Right forelimb (tissue), 1 donor: ENCODE results near the gene RHEX.

Source experiments
- DNase-seq: peaks from one replicate; pipeline ENCODE4 v3.0.0-alpha.2; 2018

RHEX gene

DNA sequence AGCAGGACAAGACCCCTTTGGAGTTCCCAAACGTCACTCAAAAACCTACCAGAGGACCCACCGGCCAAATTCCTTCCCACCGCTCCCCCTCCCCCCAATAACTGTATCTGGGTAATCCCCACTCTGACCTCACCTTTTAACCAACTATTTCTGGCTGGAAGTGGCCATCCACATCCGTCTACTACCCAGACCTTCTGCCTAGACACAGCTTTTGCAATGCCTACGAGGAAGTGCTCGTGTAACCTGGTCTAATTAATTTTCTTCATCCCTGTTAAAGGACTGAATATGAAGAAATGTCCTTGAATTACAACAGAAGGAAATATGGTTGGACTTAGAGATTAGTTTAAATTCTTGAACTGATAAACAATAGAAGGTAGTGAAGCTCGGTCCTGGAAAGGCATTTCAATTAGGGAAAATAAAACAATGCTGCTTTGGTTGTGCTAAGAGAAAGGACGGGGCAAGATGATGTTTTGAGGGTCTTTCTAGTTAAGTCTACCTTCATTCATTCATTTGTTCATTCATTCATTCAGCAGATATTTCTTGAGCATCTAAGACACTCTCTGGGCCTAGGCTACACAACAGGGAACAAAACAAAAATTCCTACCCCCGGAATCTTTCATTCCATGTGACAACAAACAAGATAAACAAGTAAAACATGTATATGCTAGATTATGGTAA lies 45.4 kb downstream of the RHEX start:
- no peak for DNase-seq

DNA sequence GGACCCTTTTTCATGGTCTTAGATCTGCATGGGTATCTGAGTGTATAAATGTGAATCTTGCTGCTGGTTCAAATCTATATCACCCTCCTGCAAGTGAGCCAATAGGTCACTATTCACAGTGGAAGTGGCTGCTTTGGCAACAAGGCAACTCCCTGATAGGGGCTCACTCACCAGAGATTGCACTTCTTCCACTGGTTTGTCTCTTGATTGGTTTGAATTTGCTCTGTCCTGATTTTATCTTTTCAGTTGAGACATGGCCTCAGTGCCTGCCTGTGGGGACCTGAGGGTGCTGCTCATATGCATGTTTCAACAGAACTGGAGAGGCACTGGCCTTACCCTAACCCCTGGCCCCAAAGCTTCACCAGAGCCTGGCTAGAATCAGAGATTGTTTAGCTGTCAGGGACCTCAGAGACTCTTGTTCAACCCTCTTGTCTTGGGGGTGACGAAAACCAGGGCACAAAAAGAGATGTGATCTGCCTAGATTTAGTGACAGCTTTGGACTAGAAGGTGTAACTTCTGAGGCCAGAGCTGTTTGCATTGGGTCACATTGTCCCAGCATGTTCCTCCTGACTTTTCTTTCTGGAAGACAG lies 47.3 kb downstream of the RHEX start:
- DNase-seq = no peak

DNA sequence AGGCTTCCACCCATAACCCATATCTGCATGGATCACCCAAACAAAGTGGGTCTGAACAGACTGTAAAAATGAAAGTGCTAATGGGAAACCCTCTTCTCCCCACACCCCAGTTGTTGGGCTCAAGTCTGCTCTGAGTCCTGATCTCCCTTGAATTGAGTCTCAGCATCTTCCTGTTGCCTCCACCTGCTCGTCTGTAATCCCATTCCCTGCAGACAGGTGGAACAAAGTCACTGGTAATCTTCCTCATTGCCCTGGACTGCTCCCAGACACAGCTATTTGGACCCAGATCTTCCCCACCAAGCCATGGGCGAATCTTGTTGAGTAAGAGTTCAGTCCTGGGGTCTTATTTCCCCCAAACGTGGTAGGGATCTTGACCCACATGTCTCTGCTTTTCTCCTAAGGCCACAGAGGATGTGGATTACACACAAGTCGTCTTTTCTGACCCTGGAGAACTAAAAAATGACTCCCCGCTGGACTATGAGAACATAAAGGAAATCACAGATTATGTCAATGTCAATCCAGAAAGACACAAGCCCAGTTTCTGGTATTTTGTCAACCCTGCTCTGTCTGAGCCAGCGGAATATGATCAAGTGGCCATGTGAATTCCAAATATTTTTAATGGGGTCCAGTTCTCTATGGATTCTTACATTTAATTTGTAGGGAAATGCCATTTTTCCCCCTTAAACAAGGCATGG lies 48.5 kb downstream of the RHEX start:
- DNase-seq = no peak

DNA sequence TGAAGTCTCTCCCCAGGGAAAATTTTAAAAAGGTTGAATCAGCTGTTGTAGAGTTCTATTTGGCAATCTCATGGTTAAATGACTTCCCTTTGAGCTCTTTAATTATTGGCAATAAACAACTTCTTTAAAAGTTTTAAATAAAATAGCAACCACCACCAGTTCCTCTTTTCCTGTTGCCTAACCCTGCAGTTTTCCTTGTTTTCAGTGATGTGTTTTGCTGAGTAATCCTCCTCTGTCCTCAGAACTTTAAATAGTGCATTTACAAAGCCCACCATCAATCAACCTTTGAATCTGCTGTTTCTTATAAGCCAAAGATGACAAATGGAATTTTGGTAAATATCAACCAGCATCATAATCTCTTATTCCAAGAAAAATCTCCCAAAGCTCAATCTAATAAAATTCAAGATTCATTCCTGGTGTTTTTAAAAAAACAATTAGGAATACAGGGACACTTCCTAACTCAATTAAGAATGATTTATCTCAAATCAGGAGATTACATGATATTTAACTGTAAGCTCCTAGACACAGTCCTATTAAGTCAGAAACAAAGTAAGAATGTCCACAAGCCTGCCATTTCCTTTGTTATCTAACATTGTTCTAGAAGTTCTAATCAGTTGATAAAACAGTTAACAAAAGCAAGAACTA lies 49.4 kb downstream of the RHEX start:
- DNase-seq = no peak

DNA sequence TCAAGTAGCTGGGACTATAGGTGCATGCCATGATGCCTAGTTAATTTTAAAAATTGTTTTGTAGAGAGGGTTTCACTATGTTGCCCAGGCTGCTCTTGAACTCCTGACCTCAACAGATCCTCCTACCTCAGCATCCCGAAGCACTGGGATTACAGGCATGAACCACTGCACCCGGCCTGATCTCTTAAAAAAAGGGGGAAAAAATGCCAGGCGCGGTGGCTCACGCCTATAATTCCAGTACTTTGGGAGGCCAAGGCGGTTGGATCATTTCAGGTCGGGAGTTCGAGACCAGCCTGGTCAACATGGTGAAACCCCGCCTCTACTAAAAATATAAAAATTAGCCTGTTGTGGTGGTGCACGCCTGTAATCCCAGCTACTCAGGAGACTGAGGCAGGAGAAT lies 51.0 kb downstream of the RHEX start:
- no peak for DNase-seq

DNA sequence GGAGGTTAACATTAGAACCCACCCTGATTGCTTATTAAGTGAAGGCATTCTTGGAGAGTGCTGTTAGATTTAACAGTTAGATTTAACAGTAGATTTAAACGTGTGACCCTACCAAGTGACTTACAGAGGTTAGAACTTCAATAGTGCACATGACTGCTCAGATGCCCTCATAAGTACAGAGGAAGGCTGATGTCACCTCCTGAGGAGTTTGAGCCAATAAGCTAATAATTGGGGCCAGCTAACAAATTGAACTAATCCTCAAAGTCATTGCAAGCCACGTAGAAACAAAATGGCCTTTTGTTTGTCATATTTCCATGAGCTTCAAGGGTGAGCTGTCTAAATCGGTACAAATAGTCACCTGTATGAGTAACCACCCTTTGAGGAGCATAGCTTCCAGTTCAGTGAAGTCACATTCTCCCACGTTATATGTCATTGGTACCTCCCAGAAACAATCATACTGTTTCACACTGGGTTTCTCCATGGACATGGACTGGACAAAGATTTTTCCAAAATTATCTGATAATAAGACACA lies 52.6 kb downstream of the RHEX start:
- DNase-seq = no peak

DNA sequence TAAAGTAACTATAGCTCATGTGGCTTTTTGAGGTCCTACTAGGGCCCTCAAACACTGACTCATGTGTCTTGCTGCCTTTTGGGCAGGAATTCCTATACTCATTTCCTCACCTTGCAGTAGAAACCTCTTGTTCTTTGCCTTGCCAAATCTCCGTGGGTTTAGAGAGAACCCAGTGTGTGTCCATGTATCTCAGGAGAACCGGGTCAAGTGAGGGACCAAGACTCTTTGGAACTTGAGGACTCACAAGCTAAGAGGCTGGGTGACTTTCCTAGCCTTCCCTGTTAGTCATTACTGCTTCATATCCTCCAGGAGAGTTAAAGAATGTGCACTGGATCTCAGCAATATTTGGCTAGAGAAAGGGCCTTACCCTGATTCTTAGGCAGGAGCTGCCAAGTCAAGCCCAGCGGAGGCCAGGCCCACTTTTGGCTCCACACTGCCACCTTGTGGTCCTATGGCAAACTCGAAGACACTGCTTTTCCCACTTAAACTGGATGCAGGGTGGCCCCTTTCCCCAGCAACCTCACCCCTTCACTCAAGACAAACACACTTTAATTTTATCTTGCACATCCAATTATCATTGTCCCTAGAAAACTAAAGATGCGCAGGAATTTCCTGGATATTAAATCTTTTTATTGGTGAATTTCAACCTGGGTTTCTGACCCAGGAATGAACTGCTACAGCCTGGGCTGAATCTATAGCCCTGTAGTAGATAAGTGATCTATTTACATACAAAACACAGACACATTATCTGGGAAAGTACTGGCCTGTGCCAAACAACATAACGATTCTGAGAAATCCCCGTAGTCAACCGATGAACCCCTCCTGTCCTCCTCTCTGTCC lies 53.6 kb downstream of the RHEX start:
- DNase-seq = peak; percentile 88

DNA sequence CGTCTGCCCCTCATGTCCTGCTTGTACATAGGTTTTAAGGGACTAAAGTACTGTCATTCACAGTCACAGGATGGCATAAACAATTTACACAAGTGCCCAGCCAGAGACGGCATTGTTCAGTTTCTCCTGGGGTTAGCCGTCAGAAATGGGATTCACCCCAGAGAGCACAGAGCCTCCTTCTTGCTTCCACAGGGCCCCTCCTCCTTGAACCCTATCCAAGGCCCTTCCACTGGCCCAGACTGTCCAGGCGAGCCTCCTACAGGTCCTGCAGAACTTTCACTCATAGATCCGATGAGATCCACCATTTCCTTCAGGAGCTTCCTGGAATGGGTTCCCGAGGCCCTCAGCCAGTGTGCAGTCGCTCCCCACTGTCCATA lies 54.2 kb downstream of the RHEX start:
- no peak for DNase-seq

DNA sequence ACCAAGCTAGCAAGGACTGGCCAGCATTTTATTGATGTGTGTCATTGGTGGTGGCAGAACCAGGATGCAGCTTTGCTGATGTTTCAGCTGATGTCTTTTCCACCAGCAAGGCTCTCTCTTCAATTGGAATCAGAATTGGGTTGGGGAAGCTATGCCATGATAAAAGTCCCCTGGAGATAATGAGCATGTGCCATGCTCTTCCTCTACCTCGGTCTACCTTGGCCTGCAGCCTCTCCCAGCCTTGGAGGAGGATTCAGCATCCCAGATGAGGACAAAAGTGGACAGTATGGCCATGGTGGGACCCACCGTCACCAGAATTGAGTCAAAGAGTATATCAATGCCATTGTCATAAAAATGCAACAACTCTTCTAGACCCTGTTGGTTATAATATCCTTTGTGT lies 55.7 kb downstream of the RHEX start:
- DNase-seq = no peak

DNA sequence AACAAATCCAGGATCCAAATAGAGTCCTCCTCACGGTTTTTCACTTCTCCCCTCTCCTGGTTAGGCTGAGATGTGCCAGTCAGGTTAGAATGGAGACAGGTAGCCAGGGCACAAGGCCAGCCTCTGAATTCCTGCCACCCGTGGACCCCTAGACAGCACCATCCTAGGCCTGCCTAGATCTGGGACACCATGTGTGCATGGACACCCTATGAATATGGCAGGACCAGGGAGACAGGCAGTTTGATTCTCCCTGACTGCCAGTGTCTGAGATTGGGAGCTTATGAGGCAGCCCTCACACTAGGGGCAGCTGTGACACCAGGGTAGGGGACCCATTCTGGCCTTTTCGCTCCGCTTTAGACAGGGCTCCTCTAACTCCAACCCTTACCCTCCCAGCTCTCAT lies 56.7 kb downstream of the RHEX start:
- DNase-seq = no peak

DNA sequence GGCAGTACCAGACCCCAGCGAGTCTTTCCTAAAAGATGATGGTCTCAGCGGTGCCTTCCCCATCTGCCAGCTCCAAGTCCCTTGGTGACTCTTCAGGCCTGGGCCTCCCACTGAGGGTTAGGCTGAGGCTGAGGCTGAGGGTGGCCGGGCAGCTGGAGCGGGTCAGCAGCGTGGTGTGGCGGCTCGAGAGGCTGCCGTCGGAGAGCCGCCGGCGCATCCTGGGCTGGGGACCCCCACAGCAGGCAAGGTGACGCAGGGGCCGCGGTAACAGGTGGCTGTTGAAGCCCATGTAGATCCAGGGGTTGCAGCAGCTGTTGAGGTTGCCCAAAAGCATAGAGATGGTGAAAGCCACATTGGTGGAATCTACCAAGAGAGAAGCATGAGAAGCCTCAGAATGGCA lies 57.2 kb downstream of the RHEX start:
- no peak for DNase-seq

DNA sequence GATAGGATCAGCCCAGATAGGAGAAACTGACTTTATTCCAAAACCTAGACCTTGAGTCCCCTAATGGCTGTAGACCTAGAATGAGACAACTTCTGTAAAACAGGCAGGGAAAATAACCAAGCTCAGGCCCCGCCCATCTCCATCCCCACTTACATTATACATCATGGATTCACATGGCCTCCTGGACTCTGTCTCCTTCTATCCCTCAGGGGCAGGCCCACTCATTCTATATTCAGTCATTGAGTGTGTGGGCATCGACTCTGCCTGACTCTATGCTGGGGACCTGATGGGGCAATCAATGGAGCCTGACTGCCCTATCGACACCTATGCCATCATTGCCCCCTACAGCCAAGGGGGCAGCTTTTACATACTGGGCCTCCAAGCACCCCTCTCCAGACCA lies 57.8 kb downstream of the RHEX start:
- no peak for DNase-seq

DNA sequence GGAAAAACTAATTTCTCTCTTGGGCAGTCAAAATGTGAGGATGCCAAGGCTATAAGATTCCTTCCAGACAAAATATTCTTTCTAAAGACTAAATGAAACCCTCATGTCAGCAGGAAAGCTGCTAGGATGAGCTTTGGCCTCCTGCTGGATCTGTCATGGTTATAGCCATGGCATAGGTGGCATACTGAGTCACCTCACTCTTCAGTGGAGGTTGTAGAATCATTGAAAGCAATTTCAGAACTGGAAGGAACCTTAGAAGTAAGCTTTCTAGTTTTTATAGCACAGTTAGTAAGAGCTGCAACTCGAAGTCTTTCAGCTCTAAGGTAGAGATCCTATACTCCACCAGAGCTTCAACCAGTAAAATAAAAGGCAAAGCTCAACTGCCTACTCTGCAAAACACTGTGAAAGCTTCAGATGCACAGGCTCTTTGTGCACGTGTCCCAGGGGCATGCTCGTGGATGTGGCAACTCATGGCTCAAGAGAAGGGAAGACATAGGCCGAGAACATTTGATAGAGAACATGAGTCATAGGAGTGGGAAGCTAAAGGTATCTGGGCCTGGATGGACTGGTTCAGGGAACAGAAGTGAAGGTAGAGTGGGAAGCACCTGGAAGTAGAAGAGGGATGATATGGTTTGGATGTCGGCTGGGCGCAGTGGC lies 58.4 kb downstream of the RHEX start:
- no peak for DNase-seq

DNA sequence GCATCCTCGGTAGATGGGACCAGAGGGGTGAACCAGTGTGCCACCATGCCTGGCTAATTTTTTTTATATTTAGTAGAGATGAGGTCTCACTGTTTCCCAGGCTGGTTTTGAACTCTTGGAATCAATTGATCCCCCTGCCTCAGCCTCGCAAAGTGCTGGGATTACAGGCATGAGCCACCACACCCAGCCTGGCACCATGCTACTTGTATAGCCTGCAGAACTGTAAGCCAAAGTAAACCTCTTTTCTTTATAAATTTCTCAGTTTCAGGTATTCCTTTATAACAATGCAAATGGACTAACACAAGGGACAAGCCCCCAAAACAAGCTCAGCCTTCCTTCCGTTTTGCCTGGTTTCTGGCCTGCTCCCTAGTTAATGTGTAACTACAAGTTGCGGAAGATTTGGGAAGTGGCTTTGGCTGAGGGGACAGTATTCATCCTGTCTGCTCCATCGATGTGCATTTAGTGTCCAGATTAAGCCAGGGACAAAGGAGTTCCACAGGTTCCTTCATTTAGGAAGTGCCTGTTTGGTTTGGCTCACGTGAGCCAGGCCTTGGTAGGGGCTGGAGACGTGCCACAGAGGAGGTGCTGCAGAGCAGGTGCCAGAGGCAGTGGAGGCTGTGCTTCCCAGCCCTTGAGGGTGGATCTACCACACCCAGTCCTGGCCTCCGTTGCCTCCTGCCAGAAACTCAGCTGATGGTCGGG lies 59.8 kb downstream of the RHEX start:
- no peak for DNase-seq

DNA sequence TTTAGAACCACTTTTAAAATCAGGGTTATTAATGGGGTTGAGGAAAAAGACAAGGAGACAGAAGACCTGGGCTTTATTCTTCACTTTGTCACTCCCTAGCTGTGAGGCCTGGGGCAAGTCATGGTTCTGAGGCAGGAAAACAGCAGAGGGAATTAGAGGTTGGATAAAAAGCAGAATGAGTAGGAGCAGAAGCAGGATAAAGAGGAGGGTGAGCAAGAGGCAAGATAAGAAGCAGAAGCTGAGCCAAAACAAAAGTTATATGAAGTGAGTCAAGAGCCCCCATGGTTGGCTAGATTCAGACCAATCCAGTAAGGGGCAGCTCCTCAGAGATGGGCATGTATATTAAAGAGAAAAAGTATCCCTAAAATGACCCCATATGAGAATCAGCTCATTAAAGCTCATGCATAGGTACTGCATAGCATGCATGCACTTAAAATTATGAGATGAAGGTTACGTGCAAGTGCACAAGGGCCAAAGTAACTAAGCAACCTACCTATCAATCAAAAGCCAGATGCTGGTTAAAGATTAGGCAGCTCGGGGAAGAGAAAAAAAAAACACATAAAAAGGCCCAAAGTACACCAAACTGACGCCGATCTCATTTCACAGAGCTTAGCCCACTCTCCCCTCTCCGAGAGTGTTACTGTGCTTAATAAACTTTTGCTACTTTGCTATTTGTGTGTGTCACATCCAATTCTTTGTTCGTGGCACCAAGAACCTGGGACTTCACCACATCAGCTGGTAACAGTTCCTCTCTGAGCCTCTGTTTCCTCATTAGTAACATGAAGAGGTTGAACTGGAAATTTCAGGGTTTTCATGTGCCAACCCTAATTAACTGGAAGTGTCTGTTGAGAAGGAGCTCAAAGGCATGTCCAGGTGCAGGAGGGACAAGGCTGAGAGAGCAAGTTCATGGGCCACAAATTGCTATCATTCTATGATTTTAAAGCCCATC lies 62.0 kb downstream of the RHEX start:
- no peak for DNase-seq

DNA sequence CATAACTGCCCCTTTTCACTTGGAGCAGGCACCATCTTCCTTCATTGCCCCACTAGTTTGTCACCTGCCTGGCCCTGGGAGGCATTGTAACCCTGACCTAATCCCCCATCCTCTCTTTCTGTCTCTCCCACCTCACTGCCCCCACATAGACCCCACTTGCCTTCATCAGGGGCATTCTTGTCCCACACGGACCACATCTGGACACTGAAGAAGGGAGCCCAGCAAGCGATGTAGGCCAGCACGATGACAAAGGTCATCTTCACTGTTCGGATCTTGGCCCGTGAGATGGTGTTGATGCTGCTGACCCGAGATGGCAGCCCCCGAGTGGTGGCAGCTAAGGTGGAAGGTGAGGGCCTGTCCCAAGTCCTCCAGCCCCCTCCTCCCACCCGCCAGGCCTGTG lies 62.8 kb downstream of the RHEX start:
- DNase-seq = no peak

DNA sequence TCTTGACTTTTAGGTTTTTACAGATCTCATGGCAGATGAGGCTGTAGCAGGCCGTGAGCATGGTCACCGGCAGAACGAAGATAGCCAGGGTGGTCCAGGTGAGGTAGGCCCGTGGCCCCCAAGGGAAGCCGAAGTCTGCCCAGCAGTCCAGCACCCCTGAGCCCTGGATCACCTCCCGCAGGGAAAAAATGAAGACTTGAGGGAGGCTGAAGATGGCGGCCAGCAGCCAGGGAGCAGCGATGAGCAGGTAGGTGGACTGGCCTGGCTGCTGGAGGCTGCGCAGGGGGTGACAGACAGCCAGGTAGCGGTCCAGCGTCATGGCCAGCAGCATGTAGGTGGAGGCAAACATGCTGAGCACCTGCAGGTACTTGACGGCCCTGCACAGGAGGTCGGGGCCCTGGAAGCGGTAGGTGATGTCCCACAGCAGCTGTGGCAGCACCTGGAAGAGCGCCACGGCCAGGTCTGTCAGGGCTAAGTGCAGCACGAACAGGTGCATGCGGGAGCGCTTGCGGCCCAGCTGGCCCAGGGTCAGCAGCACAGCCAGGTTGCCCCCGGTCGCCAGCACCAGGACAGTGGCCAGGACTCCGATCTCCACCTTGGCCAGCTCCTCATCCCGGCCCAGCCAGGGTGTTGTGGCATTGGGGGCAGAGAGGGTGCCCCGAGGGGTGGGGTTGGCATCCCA lies 63.4 kb downstream of the RHEX start:
- DNase-seq = no peak

DNA sequence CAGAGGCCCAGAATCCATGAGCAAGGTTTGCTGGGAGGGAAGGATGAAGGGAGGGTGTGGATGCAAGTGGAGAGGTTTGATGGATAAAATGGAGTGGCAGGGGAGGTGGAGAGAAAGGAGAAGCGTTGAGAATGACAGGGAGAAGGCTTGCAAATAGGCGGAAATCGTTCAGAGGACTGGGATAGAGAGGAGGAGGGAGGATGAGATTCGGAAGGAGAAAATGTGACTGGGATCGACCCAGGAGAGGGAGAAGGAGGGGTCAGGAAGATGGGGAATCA lies 63.8 kb downstream of the RHEX start:
- DNase-seq = no peak

DNA sequence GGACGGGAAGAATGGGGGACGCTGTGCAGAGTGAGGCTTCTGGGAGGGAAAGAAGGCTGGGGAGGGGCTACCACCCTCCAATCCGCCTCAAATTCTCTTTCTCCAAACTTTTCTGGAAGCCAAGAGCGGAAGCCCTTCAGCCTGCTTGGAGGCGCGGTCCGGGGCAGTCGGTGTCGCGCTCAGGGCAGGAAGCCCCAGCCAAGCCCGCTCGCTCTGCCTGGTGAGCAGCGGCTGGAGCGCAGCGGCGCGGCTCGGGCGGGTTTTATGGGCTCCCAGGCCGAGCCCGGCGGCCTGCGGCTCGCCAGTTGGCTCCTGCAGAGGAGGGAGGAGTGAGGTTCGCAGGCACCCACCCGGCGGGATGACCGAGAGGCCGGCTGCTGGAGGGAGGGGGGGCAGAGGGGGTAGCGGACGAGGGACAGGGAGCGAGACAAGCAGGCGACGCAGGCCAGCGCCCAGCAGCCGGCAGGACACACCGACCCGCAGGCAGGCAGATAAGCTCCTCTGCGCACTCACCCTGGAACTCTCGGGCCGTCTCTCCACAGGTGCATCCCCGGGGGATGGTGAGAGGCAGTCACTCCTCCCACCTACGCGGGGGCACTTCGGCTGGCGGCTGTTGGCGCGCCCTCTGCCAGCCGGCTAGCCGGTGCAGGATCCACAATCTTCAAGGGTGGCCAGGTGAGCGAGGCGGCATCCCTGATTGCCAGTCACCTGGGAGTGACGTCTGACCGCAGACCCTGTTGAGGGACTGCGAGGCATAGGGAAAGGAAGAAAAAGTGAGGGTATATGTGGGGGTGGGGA lies 64.4 kb downstream of the RHEX start, which contains the start of gene AVPR1B:
Gene AVPR1B, minus strand, starts transcription at position 238 of the 798 bp plus-strand sequence. CDS start 498 bp downstream, outside the sequence.
- DNase-seq = peak; percentile 80
